ENCODE data around the gene C12orf75.
"Not testable (repeated sequence)": the region's sequence is repeated elsewhere in the genome, so short reads cannot be mapped to it uniquely, and the experiment has no call there.

Gene C12orf75

GRCh38 chr12:105382771-105383622, 52.5 kb downstream of the C12orf75 start:
- peak; percentile 66 for DNase-seq

- no peak for DNase-seq
Measured at GRCh38 chr12:105384220-105384619, 53.7 kb downstream of the C12orf75 start.

- no peak for DNase-seq
Measured at GRCh38 chr12:105384916-105385535, 54.5 kb downstream of the C12orf75 start.

DNA sequence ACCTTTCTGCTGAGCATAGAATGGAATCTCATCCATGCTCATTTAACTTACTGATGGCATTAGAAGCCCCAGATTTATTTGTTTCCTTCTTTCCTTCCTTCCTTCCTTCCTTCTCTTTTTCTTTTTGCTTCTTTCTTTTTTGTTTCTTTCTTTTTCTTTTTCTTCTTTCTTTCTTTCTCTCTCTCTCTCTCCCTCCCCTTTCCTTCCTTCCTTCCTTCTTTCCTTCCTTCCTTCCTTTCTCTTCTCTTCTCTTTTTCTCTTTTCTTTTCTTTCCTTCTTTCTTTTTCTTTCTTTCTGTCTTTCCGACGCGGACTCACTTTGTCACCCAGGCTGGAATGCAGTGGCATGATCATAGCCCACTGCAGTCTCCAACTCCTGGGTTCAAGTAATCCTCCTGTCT, 55.9 kb downstream of the C12orf75 start:
- no peak for DNase-seq

DNA sequence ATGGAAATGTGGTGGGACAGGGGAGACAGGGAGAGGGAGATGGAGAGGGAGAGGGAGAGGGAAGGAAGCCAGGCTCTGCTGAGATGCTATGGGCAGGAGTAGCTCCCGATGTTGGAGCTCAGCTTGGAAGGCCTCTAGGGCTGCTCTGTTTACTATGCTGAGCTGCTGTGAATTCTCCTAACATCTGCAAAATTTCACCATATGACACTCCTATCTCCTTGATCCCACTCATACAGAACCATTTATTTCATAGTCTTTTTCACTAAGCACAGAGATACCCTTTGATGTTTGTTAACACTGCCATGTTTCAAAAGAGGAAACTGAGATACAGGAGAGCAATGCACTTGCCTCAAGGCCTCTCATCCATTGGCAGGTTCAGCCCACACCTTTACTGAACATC, 60.7 kb downstream of the C12orf75 start:
- no peak for DNase-seq

- no peak for DNase-seq
Measured at GRCh38 chr12:105393587-105393986, 63.1 kb downstream of the C12orf75 start.

DNA sequence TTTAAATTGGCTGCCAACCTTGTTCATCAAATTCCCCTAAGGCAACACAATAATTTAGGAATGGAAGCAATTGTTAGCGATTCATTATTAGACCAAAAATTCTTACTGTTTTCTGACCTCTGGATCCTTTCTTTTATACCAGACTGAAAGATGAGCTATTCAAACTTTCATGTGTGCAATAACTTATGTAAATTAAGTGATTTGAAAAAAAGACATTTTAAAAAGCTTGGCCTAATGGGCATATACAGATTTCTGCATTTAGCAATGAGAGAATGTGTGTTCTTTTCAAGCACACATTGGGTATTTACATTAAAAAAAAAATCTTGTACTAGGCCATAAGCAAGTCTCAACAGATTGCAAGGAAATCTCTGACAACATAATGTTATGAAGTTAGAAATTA, 65.5 kb downstream of the C12orf75 start:
- DNase-seq, result no peak

DNA sequence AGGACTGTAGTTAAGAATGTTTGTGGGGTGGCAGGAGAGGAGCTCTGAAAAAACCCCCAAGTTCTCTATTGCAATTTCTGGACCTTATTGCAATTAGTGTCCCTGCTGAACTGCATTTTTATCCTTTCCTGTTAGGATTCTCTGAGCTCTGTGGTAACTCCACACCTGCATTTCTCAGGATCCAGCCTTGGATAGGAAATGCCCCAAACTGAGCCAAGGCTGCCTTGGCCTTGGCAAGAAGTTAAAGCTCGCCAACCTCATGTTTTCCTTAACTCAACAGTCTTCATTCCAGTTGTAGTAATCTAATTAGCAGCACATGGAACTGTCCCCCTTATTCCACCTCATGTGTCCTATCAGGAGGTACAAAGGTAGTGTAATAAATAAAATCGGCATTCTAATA, 66.5 kb downstream of the C12orf75 start:
- no peak for DNase-seq

DNA sequence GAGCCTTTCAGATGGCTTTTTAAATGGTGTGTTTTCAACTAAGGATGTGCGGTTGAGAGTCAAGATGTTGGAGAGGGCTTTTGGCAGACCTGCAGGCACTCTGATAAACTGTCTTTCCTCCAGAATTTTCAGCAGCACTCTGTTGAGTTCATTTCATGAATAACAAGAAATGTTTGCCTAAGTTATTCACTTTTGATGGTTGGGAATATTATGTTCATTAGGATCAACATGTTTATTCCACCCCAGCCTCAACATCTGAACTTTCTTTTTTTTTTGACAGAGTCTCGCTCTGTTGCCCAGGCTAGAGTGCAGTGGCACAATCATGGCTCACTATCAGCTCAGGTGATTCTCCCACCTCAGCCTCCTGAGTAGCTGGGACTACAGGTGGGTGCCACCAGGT, 68.4 kb downstream of the C12orf75 start:
- DNase-seq, result no peak

GRCh38 chr12:105399428-105400081, 69.1 kb downstream of the C12orf75 start:
- no peak for DNase-seq

DNA sequence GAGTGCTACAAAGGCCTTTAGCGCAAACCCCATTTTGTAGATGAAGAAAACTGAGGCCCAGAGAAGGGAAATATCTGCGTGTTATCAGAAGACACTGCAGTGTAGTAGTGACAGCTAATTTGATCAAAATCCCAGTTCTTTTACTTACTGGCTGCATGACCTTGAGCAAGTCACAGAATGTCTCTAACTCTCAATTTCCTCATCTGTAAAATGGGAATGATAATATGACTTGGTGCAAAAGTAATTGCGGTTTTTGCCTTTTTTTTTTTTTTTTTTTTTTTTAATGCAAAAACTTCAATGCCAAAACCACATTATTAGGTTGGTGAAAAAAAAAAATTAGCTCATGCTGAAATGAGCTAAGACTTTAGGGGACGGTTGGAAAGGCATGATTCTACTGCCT, 69.7 kb downstream of the C12orf75 start:
- no peak for DNase-seq

DNA sequence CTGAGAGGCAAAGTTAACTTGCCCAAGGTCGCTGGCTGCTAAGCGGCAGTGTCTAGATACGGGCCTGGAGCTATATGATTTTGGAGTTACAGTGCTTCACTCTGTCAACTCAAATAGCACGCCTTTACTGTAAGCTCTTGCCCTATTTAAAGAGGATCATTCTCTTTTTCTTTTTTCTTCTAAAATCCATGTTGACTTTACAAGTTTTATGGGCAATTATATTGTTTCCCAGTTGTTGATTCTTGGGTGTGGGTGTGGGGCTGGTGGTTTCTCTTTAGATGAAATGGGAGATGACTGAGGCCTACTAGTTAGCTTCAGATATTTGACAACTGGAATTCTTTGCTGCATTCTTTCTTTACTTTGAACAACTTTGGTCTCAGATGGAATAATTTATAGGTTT, 70.7 kb downstream of the C12orf75 start:
- DNase-seq, result no peak

DNA sequence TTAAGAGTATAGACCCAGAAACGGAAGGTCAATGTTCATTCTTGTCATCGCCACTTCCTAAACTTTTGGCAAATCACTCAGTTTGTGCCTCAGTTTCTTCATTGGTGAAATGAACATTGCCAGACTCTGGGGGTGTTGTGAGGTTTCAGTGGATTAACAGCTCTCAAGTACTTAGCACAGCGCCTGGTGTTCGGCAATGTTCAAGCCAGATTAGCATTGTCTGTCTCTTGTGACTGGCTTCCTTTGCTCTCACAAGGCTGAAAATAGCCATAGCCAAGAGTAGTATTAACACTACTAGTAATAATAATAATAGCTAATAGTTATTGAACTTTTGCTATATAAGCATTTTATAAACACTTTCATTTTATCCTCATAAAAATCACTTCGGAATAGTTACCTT, 71.9 kb downstream of the C12orf75 start:
- no peak for DNase-seq

DNA sequence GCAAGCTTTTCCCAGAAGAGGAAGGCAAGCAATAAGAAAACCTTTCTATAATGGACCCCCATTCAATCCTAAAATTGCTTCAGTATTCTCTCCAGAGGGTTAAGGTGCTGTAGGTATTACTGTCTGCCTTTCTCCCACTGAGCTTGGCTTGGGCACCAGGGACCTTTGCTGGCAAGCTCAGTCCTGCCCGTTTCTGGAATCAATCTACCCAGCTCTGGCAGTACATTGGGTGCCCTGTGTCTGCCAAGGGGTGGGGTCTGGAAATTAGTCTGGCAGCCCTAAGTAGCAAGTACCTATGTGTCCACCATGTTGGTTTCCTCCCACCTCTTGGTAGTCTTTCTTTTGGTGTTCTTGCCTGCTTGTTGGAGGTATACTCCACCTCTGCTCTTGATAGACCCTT, 72.6 kb downstream of the C12orf75 start:
- DNase-seq, result no peak

DNA sequence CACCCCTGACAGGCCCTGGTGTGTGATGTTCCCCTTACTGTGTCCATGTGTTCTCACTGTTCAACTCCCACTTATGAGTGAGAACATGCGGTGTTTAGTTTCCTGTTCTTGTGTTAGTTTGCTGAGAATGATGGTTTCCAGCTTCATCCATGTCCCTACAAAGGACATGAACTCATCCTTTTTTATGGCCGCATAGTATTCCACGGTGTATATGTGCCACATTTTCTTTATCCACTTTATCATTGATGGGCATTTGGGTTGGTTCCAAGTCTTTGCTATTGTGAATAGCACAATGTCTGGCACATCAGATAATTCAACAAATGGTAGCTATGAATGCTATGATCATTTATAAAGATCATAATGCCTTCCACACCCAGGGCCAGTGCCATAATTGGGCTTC, 73.6 kb downstream of the C12orf75 start:
- DNase-seq, result not testable (repeated sequence)

DNA sequence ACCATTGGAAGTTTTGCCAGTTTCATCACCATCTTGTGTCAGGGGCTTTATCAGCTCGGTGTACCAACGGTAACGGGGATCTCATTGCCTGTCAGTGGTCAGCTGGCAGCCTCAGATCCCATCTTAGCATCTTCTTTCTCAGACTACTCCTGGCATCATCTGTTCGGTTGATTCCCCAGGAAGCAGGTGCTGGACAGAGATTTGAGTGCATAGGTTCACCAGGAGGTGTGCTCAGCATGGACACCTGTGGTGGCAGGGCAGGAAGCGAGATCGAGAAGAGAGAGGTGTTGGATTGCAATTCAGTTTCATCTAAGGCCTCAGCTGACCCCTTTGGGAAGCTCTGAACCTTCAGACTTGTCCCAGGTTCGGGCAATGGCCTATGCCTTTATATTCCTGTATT, 76.0 kb downstream of the C12orf75 start:
- DNase-seq, result no peak

GRCh38 chr12:105409279-105409678, 78.8 kb downstream of the C12orf75 start:
- DNase-seq, result no peak

- DNase-seq, result no peak
Measured at GRCh38 chr12:105409801-105410471, 79.4 kb downstream of the C12orf75 start.

- no peak for DNase-seq
Measured at GRCh38 chr12:105413911-105414487, 83.5 kb downstream of the C12orf75 start.

DNA sequence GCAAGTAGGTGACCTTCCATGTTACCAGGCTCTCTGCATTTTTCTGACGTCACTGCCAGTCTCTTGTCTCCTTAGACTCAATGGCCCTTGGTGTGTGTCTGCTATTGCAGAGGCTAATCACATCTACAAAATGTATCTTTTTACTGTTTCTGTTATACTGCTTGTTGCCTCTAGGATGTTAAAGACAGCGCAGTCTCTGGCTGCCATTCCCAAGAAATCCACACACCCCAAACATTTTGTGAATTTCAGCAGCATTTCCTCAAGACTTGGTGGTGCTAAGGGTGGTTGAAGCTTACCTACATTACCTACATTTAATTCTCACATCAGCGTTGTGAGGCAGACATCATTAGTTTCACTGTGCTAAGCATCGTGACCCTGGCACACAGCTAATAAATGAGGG, 87.2 kb downstream of the C12orf75 start:
- no peak for DNase-seq

- DNase-seq, result no peak
Measured at GRCh38 chr12:105418229-105418628, 87.7 kb downstream of the C12orf75 start.

GRCh38 chr12:105418821-105419291, 88.4 kb downstream of the C12orf75 start:
- DNase-seq, result no peak

DNA sequence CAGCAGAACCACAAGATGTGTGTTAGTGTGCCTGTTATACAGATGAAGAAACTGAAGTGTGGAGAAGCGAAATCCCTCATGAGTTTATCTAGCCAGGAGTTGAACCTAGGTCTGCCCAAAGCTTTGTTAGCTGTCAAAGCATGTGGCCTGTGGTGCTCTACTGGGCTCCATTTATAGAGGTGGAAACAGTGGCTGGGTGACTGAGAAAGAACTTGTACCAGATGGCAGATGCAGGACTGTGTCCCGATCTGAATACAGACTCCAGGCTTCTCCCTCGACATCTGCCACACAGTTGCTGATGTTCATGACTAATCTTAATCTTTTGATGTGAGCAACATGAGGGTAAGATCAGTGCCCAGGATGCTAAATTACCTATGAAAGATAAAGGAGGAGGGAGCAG, 89.1 kb downstream of the C12orf75 start:
- no peak for DNase-seq

Measured in hematopoietic multipotent progenitor cell treated with erythropoietin and hydrocortisone succinate and interleukin-3 and kit ligand, for 8 days (in vitro differentiated cells).